ENCODE data around the gene MAP3K14.

DNA sequence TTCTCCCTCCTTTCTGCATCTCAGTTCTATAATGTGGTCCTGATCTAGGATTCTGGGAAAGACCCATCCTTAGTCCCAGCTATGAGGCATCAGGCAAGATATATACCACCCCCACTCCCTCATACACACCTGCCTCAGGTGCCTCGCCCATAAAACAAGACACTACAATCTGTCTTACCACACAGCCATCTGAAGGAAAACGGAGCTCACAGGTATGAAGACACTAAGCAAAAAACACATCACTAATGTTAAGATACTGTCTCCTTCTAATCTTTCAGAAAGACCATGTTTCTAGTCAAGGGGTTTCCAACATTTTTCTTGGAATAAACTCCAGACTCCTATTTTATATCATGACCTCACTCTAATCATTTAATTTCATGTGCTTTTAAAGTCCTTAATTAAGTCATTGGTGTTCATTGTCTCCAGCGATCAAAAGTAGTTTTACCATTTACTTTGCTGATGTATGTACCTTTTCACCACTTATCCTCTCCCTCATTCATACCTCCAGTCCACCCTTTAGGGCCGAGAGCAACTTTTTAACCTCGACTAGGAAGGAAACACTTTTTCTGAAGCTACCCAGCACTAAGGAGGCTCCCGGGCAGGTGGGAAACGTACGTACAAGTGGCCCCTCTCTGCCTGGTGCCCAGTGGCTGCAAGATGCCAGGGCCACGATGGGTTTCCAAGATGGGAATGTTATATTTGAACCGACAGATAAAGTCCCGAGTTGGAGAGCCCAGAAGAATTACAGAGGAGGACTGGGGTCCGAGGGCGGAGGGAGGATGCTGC, 979 bp downstream of the MAP3K14 start:
- TF ChIP-seq, protein P1, sequence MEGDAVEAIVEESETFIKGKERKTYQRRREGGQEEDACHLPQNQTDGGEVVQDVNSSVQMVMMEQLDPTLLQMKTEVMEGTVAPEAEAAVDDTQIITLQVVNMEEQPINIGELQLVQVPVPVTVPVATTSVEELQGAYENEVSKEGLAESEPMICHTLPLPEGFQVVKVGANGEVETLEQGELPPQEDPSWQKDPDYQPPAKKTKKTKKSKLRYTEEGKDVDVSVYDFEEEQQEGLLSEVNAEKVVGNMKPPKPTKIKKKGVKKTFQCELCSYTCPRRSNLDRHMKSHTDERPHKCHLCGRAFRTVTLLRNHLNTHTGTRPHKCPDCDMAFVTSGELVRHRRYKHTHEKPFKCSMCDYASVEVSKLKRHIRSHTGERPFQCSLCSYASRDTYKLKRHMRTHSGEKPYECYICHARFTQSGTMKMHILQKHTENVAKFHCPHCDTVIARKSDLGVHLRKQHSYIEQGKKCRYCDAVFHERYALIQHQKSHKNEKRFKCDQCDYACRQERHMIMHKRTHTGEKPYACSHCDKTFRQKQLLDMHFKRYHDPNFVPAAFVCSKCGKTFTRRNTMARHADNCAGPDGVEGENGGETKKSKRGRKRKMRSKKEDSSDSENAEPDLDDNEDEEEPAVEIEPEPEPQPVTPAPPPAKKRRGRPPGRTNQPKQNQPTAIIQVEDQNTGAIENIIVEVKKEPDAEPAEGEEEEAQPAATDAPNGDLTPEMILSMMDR (IDR thresholded peaks at IDR 0.05), result no peak
- TF ChIP-seq EZH2 (IDR thresholded peaks at IDR 0.05), result no peak
- TF ChIP-seq EZH2phosphoT487 (IDR thresholded peaks at IDR 0.05), result no peak

All from neural progenitor cell (in vitro differentiated cells).